ENCODE data around the gene ZNF544.

GRCh38 chr19:58307736-58308135, 79.0 kb downstream of the ZNF544 start:
- TF ChIP-seq CTCF (IDR thresholded peaks at IDR 0.05) (no peak), POLR2A (IDR thresholded peaks at IDR 0.05) (no peak), EP300 (IDR thresholded peaks at IDR 0.05) (no peak)
